GM20000 (cell line): ENCODE measurements around the gene FZD4.
"Not testable (repeated sequence)": the region's sequence is repeated elsewhere in the genome, so short reads cannot be mapped to it uniquely, and the experiment has no call there.

Experiments used
- DNase-seq: peaks from one replicate; pipeline ENCODE4 v3.0.0; 2012; ENCODE audit warnings: low spot score
- CTCF ChIP-seq: IDR thresholded peaks from 2 replicates; pipeline ENCODE4 v1.5.1; 2012; ENCODE audit warnings: mild to moderate bottlenecking, control low read depth; ENCODE audit errors: extremely low read depth, missing control alignments

FZD4 gene

DNA sequence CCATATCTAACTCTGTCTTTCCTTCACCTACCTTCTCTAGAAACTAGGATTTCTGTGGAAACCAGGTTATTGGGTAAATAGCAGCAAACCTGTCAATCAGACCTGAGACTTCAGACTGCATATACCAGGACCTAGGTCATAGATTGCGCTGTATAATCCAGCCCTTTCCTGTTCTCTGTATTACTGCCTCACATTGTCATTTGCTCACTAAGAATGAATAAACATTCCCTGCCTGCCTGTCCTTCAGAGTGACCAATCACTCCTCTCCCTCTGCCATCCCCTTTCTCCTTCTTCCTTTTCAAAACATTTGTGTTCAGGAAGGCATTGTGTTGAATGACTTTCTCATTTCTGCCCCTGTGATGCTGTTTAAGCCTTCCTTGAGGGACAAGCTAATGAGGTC lies 14.1 kb upstream of the FZD4 start:
- TF ChIP-seq CTCF = no peak
- DNase-seq = no peak

DNA sequence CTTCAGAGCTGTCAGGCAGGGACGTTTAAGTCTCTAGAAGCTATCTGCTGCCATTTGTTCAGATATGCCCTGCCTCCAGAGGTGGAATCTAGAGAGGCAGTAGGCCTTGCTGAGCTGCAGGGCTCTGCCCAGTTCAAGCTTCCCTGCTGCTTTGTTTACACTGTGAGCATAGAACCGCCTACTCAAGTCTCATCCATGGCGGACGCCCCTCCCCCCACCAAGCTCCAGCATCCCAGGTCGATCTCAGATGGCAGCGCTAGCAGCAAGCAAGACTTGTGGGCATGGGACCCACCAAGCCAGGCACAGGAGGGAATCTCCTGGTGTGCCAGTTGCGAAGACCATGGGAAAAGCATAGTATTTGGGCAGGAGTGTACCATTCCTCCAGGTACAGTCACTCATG lies 12.4 kb upstream of the FZD4 start:
- DNase-seq = not testable (repeated sequence)

DNA sequence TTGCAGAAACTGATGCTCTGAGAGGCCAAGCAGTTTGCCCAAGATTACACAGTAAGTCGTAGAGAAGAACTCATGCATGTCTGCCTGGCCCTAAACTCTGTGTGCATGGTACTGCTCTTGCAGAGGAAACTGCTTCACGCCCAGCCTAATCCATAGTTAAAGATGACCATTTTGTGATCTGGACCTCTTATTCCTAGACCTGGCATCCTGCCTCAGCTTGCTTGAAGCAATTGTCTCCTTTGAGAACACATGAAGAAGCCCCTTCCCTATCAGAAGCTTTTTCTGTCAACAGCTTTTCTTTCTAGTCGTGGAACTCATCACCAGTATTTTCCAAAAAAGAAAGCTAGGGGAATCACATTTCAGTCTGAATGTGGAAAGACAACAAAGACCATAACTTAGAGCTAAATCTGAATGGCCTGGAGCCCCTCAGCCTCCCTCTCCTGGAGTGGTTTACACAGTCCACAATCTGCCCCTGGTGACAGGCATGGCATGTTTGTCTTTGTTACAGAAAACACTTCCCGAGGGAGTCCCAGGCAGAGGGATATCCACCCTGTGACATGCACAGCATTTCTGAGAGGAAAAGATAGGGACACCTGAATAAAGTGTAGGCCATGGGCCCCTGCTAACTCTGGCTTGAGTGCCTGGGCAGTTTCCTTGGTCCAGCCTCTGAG lies 2.9 kb upstream of the FZD4 start:
- no peak for DNase-seq

DNA sequence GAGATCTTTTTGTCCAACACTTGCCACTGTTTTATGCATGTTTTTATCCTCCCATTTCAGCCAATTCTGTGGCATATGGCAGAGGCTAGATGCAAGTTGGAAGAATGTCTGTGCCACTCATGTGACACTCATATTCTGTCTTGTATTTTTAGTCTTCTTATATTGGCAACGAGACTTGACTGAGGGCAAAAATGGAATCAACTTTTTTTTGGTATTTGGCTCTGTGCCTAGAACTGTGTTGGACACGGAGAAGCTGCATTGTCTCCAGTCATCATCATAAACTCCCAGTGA lies 1.7 kb upstream of the FZD4 start:
- no peak for TF ChIP-seq CTCF
- no peak for DNase-seq

More for the DNA sequence above, 2.9 kb upstream of the FZD4 start:
- TF ChIP-seq CTCF = no peak

DNA sequence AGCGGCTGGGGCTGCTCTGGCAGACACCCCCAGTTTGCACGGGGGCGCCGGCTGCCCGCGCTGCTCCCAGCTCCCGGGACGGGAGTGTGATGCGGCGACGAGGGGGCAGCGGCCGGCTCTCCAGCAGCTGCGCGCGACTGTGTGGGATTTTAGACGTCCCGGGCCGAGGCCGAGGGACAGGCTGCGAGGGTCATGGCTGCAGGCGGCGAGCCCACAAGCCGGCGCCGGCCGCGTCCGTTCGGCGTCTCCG lies 159 bp downstream of the FZD4 start:
- TF ChIP-seq CTCF = no peak
- no peak for DNase-seq

GRCh38 chr11:86954269-86955110 lies 705 bp downstream of the FZD4 start:
- no peak for TF ChIP-seq CTCF
- no peak for DNase-seq

DNA sequence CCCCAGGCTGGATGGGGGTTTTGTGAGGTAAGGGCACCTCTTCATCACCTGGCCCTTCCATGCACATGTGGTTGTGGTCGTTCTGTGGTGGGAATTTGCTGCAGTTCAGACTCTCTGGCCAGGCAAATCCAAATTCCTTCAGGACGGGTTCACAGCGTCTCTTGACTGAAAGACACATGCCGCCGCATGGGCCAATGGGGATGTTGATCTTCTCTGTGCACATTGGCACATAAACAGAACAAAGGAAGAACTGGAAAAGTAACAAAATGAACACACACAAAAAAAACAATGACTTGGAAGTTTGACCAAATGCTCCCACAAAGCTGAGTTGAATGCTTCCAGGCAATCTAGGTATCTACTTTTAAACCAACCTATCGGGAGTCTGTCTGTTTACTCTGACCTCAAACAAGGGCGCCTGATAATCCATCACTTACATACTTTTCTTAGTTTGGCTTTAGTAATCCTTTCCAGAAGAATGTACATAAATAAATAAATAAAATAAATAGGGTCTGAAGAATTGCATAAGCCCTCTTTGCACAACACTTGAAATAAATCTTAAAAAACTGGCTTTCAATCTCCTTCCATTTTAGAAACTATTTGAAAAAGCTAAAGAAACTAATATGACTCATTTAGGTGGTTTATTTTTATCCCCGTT lies 2.8 kb downstream of the FZD4 start:
- TF ChIP-seq CTCF = no peak
- no peak for DNase-seq
